Left kidney (tissue), 8 donors: Measurements from ENCODE around the gene PSMD4. TPM values are rescaled to one million over a fixed set of nuclear protein-coding genes. Genes with fewer than 3 reads are reported as not detected.
"Not testable (repeated sequence)": the region's sequence is repeated elsewhere in the genome, so short reads cannot be mapped to it uniquely, and the experiment has no call there.

Source experiments
- DNase-seq: peaks from one replicate; pipeline ENCODE4 v3.0.0-alpha.2; 2013
- long read RNA-seq, 8 donors: transcript quantifications; one replicate each; lab custom pipeline, GENCODE V29; 2026
- polyA plus RNA-seq: library from polyadenylated mRNA; unstranded; fragments of 120-200 nt; gene quantifications from one replicate; pipeline ENCODE4 v1.2.1, GENCODE V29; 2013; ENCODE audit not compliant: insufficient read length

The PSMD4 gene
- 181 TPM for polyA plus RNA-seq
- long read RNA-seq, donor 1, transcript PSMD4-202 (10 exons, 1,350 nt) = major isoform, 45 of 108 reads
- long read RNA-seq, donor 1, partial matches to known transcripts = 53 of 108 reads
- long read RNA-seq, donor 1, other reads (novel, unspliced or antisense) = 5 of 108 reads
- long read RNA-seq, donor 2, transcript PSMD4-202 (10 exons, 1,350 nt) = major isoform, 36 of 86 reads
- long read RNA-seq, donor 2, partial matches to known transcripts = 45 of 86 reads
- long read RNA-seq, donor 2, other reads (novel, unspliced or antisense) = 0 of 86 reads
- long read RNA-seq, donor 3, transcript PSMD4-202 (10 exons, 1,350 nt) = major isoform, 38 of 93 reads
- long read RNA-seq, donor 3, partial matches to known transcripts = 50 of 93 reads
- long read RNA-seq, donor 3, other reads (novel, unspliced or antisense) = 0 of 93 reads
- long read RNA-seq, donor 4, partial matches to known transcripts = 10 of 14 reads
- long read RNA-seq, donor 4, other reads (novel, unspliced or antisense) = 0 of 14 reads
- long read RNA-seq, donor 5, transcript PSMD4-202 (10 exons, 1,350 nt) = major isoform, 112 of 260 reads
- long read RNA-seq, donor 5, transcript PSMD4-201 (10 exons, 1,333 nt) = minor isoform, 7 of 260 reads
- long read RNA-seq, donor 5, partial matches to known transcripts = 112 of 260 reads
- long read RNA-seq, donor 5, other reads (novel, unspliced or antisense) = 25 of 260 reads
- long read RNA-seq, donor 6, transcript PSMD4-202 (10 exons, 1,350 nt) = major isoform, 59 of 101 reads
- long read RNA-seq, donor 6, partial matches to known transcripts = 34 of 101 reads
- long read RNA-seq, donor 6, other reads (novel, unspliced or antisense) = 5 of 101 reads
- long read RNA-seq, donor 7, transcript PSMD4-202 (10 exons, 1,350 nt) = major isoform, 72 of 144 reads
- long read RNA-seq, donor 7, transcript PSMD4-201 (10 exons, 1,333 nt) = minor isoform, 6 of 144 reads
- long read RNA-seq, donor 7, partial matches to known transcripts = 47 of 144 reads
- long read RNA-seq, donor 7, other reads (novel, unspliced or antisense) = 13 of 144 reads
- long read RNA-seq, donor 8, transcript PSMD4-202 (10 exons, 1,350 nt) = major isoform, 29 of 45 reads
- long read RNA-seq, donor 8, partial matches to known transcripts = 14 of 45 reads
- long read RNA-seq, donor 8, other reads (novel, unspliced or antisense) = 0 of 45 reads

GRCh38 chr1:151254217-151255213 lies at the start of gene PSMD4:
PSMD4 (plus strand) TSS chr1:151254734; CDS start chr1:151254783, 49 bp downstream.
- peak; percentile 97 for DNase-seq

DNA sequence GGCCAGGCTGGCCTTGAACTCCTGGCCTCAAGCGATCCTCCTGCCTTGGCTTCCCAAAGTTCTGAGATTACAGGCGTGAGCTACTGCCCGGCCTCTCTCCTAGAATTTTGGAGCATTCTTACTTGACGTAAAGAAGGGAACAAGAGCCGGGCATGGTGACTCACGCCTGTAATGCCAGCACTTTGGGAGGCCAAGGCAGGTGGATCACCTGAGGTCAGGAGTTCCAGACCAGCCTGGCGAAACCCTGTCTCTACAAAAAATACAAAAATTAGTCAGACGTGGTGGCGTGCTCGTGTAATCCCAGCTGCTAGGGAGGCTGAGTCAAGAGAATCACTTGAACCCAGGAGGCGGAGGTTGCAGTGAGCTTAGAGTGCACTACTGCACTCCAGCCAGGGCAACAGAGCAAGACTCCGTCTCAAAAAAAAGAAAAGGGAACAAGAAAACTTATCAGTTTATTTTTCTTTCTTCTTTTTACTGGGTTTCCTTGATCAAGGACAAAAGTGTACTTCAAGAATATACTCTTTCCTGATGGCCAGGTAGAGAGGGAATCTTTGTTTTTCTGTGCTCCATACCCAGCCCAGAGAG lies 49.1 kb upstream of the PSMD4 start:
- not testable (repeated sequence) for DNase-seq

DNA sequence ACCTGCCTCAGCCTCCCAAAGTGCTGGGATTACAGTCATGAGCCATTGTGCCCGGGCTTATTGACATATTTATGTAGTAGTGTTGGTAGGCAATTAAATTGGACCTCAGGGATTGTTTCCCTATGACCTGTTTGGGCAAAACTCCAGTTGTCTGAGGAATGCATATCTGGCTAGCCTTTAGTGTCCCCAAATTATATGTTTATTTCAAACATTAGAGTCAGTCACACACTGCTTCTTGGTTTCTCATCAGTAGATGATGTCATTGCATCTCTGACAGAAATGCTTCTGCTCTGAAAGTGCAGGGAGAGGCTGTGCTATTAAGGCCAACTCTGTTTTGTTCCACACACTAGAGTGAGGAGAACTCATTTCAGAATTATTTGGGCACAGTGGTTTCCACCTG lies 43.7 kb upstream of the PSMD4 start:
- no peak for DNase-seq

- no peak for DNase-seq
Measured at GRCh38 chr1:151211972-151212705, 42.4 kb upstream of the PSMD4 start.

- no peak for DNase-seq
Measured at GRCh38 chr1:151213560-151213959, 41.0 kb upstream of the PSMD4 start.

- DNase-seq = no peak
Measured at GRCh38 chr1:151221616-151222015, 32.9 kb upstream of the PSMD4 start.

GRCh38 chr1:151222130-151222529 lies 32.4 kb upstream of the PSMD4 start:
- DNase-seq = no peak

- no peak for DNase-seq
Measured at GRCh38 chr1:151235235-151235634, 19.3 kb upstream of the PSMD4 start.

GRCh38 chr1:151237678-151238466 lies 16.7 kb upstream of the PSMD4 start:
- DNase-seq = no peak

GRCh38 chr1:151238467-151238739 lies 16.1 kb upstream of the PSMD4 start:
- DNase-seq = no peak

- no peak for DNase-seq
Measured at GRCh38 chr1:151242442-151242841, 12.1 kb upstream of the PSMD4 start.

DNA sequence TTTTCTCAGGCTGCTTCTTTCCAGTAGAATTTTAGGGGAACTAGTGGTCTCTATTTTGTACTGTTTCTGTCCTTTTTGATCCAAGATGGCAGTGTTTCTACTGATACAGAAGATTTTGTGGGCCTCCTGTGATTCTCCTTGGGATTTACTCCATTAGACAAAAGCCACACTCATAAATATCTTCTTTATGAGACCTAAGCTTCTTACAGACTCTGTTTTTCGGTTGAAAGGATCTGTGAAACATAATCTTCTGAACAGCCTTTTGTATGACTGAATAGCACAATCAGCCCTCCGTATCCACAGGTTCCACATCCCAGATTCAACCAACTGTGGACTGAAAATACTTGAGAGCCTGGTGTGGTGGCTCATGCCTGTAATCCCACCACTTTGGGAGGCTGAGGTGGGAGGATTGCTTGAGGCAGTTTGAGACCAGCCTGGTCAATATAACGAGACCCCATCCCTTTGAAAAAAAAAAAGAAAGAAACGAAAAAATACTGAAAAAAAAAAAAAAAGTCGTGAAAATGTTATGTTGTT lies 10.8 kb upstream of the PSMD4 start:
- no peak for DNase-seq

DNA sequence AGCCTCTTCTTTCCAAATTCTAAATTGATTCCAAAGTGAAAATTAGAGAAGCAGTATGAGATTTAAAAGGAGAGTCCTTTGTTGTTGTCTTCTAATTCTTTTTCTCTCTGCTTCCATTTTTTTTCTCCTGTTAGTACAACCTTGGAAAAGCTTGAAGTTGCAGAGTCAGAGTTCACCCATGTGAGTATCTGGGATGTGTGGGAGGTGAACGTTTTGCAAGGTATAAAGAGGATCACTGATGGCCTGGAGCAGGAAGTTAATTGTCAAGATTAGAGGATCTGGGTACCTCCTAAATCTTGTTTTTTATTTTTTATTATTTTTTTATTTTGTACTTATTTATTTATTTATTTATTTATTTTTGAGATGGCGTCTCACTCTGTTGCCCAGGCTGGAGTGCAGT lies 7.7 kb upstream of the PSMD4 start:
- DNase-seq = no peak

GRCh38 chr1:151251656-151252470 lies 2.7 kb upstream of the PSMD4 start:
- DNase-seq = peak; percentile 53

GRCh38 chr1:151255381-151255780 lies 847 bp downstream of the PSMD4 start:
- no peak for DNase-seq

DNA sequence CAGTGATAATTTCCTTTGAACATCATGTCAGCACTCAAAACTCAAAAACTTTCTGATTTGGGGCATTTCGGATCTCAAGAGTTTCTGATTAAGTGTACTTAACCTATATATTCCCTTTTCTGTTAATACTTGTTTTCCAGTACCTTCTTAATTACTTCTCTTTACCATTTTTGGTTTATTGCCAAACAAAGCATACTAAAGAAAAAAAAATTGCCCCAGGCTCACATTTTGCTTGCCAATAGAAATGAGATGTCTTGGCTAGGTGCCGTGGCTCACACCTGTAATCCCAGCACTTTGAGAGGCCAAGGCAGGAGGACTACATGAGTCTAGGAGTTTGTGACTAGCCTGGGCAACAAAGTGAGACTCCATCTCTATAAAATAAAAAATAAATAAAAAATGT lies 4.8 kb downstream of the PSMD4 start:
- no peak for DNase-seq

DNA sequence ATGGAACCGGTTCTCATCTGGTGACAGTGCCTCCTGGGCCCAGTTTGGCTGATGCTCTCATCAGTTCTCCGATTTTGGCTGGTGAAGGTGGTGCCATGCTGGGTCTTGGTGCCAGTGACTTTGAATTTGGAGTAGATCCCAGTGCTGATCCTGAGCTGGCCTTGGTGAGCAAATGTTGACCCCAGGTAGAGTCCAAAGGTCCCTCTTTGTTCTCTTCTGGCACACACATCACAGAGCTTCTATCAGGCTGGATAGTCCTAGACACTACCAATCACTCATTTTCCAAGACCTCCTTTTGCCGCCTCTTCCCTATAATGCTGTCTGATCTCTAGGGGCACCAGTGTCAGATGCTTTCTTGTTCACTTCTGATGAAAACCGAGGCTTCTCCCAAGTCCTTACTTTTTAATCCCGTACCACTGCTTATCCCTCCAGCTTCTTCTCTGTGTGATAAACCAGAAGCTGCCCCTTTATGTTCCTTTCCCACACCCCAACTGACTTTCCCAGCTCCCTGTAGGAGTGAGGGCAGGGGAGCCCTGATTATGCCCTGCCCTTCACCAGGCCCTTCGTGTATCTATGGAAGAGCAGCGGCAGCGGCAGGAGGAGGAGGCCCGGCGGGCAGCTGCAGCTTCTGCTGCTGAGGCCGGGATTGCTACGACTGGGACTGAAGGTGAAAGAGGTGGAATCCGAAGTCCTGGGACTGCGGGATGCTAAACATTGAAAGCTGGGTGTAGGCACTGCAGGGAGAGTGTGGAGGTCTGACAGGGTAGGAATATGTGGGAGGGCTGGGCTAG lies 11.1 kb downstream of the PSMD4 start:
- DNase-seq = no peak
